GM23248 (cell line): ENCODE measurements around the gene COL18A1. TPM values are rescaled to one million over a fixed set of nuclear protein-coding genes. Genes with fewer than 3 reads are reported as not detected.
A peak's percentile ranks its signal among the peaks of the same experiment; 100 is the strongest.
"Not testable (repeated sequence)": the region's sequence is repeated elsewhere in the genome, so short reads cannot be mapped to it uniquely, and the experiment has no call there.

Experiments used
- DNase-seq: peaks from one replicate; pipeline ENCODE4 v3.0.0-alpha.2; 2015
- H2AFZ ChIP-seq: fragments of 200-600 bp; sonication (generic); 2 replicates; pipeline ENCODE4 v1.6.1; 2016; ENCODE audit warnings: antibody characterized with exemption
- H3F3A ChIP-seq: fragments of 200-600 bp; sonication (generic); 2 replicates; pipeline ENCODE4 v1.6.1; 2016; ENCODE audit warnings: mild to moderate bottlenecking, antibody characterized with exemption, mixed run types; ENCODE audit not compliant: insufficient read depth
- H3K27ac ChIP-seq: fragments of 200-600 bp; sonication (generic); 2 replicates; pipeline ENCODE4 v1.5.1; 2016; ENCODE audit warnings: mild to moderate bottlenecking
- H3K27me3 ChIP-seq: fragments of 200-600 bp; sonication (generic); replicated peaks from 2 replicates; pipeline ENCODE4 v1.6.1; 2016; ENCODE audit warnings: mild to moderate bottlenecking; ENCODE audit not compliant: insufficient read depth
- H3K36me3 ChIP-seq: fragments of 200-600 bp; sonication (generic); 2 replicates; pipeline ENCODE4 v1.6.1; 2016; ENCODE audit warnings: low read depth, mild to moderate bottlenecking
- H3K4me1 ChIP-seq: fragments of 200-600 bp; sonication (generic); 2 replicates; pipeline ENCODE4 v1.6.1; 2016; ENCODE audit warnings: mild to moderate bottlenecking; ENCODE audit not compliant: insufficient read depth
- H3K4me2 ChIP-seq: fragments of 200-600 bp; sonication (generic); one replicate; pipeline ENCODE4 v1.6.1; 2016; ENCODE audit warnings: mild to moderate bottlenecking; ENCODE audit not compliant: unreplicated experiment
- H3K4me3 ChIP-seq: fragments of 200-600 bp; sonication (generic); 2 replicates; pipeline ENCODE4 v1.5.1; 2016; ENCODE audit warnings: mild to moderate bottlenecking
- H3K79me2 ChIP-seq: fragments of 200-600 bp; sonication (generic); 2 replicates; pipeline ENCODE4 v1.6.1; 2016; ENCODE audit warnings: mild to moderate bottlenecking; ENCODE audit not compliant: insufficient read depth
- H3K9ac ChIP-seq: fragments of 200-600 bp; sonication (generic); 2 replicates; pipeline ENCODE4 v1.6.1; 2016; ENCODE audit warnings: mild to moderate bottlenecking
- H3K9me2 ChIP-seq: fragments of 200-600 bp; sonication (generic); 2 replicates; pipeline ENCODE4 v1.6.1; 2016; ENCODE audit warnings: mixed run types, mild to moderate bottlenecking, moderate library complexity; ENCODE audit not compliant: insufficient read depth
- H3K9me3 ChIP-seq: fragments of 200-600 bp; sonication (generic); one replicate; pipeline ENCODE4 v1.6.1; 2017; ENCODE audit warnings: low read depth
- H4K20me1 ChIP-seq: fragments of 200-600 bp; sonication (generic); 2 replicates; pipeline ENCODE4 v1.6.0; 2016; ENCODE audit not compliant: insufficient read depth
- EZH2 ChIP-seq: fragments of 200-600 bp; sonication (generic); IDR thresholded peaks from 2 replicates; pipeline ENCODE4 v1.6.1; 2018; ENCODE audit warnings: antibody characterized with exemption, mild to moderate bottlenecking; ENCODE audit not compliant: insufficient read depth, poor library complexity, severe bottlenecking
- EZH2phosphoT487 ChIP-seq: fragments of 200-600 bp; sonication (generic); IDR thresholded peaks from 2 replicates; pipeline ENCODE4 v1.6.1; 2018; ENCODE audit warnings: antibody characterized with exemption, moderate library complexity, mild to moderate bottlenecking, low read depth; ENCODE audit not compliant: insufficient read depth
- WGBS, 2 experiments: methylation state at CpG; one replicate each; pipeline ENCODE4 v1.1.6; 2015 to 2017; ENCODE audit warnings: low lambda C conversion rate in 2 of 2, low coverage in 1 of 2; ENCODE audit errors: missing lambda C conversion rate in 2 of 2; 5-methylcytosine and 5-hydroxymethylcytosine counted together
- in situ Hi-C: fragments of 300-500 bp; cut with MboI; formaldehyde crosslinking; loops from 2 replicates; pipeline ENCODE4 v1.15.0; 2020
- polyA plus RNA-seq: library from polyadenylated mRNA; unstranded; fragments of >200 nt; fragmentation: Nextera tagmentation; extraction: Ambion mirVana; gene quantifications from 2 replicates; pipeline ENCODE4 v1.2.1, GENCODE V29; 2016
- total RNA-seq: library from RNA; depleted of rRNA; stranded (reverse); fragments of >200 nt; shearing (Covaris generic); gene quantifications from 2 replicates; pipeline ENCODE4 v1.2.3, GENCODE V29; 2014

Gene COL18A1
- total and polyA plus RNA-seq, 2 experiments from 2014 or later, result 1.7 to 30.5 TPM

DNA sequence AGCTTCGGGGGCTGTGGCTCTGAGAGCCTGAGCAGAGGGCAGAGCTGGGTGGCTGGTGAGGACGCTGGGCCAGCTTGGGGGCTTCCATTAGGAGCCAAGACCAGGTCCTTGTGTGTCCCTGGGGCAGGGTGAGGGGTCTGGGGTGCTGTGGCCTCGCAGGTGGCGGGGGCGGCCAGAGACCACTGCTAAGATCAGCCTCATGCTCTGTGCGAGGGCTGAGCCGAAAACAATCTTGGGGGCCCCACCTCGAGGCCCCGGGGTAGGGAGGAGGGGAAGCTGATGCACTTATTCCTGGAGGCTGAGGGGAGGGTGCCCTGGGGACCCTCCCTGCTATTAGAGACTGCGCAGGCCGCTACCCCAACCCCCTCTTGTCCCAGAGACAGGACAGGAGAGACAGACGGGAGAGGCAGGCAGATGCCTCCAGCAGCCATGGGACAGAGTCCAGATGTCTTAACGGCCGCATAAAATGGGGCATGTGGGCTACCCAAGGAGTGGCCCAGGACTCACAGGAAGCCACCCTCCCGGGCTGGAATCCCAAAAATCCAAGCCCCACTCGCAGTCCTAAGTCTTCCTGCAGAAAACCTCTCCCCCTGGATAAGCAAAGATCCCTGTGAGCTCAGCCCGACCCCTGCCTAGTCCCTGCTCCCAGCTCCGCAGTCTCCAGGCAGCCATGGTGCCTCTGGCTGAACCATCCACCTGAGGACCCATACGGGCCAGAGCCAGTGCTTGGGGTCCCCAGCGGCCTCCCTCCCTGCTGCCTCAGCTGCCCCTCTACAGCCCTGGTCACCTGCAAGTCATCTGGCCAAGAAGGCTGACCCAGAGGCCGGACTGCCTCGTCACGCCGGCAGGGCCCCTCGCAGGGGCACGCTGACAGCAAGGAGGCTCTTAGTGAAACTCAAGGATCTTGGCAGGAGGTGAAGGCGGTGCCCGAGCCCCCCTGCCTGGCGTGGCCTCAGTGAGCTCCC is 43.6 kb upstream of the COL18A1 start:
- in situ Hi-C loops, result no loop called here
- H3K79me2 ChIP-seq, result no peaks in the 10 kb centered on the region
- no peak for DNase-seq
- no peak overlapping the region for H3K9ac ChIP-seq
- H3K27me3 ChIP-seq, result no peaks in the 10 kb centered on the region
- no peaks in the 10 kb centered on the region for H3K9me2 ChIP-seq
- H3K4me3 ChIP-seq, result no peak overlapping the region
- no peak for TF ChIP-seq EZH2
- no peak for TF ChIP-seq EZH2phosphoT487
- H3K9me3 ChIP-seq, result no peaks in the 10 kb centered on the region
- no peaks in the 10 kb centered on the region for H4K20me1 ChIP-seq
- WGBS, 2 experiments, result 90 to 92% methylated on average over 28 to 29 of the region's 29 CpGs
- peaks cover 14% of the 10 kb centered on the region for H3K4me1 ChIP-seq
- H3K36me3 ChIP-seq, result no peaks in the 10 kb centered on the region
- H3K27ac ChIP-seq, result no peak overlapping the region
- 0 out of 2 replicates have a peak, but pooled peaks cover 5% of the 10 kb centered on the region for H3F3A ChIP-seq
- H3K4me2 ChIP-seq, result no peak overlapping the region
- no peak overlapping the region for H2AFZ ChIP-seq

DNA sequence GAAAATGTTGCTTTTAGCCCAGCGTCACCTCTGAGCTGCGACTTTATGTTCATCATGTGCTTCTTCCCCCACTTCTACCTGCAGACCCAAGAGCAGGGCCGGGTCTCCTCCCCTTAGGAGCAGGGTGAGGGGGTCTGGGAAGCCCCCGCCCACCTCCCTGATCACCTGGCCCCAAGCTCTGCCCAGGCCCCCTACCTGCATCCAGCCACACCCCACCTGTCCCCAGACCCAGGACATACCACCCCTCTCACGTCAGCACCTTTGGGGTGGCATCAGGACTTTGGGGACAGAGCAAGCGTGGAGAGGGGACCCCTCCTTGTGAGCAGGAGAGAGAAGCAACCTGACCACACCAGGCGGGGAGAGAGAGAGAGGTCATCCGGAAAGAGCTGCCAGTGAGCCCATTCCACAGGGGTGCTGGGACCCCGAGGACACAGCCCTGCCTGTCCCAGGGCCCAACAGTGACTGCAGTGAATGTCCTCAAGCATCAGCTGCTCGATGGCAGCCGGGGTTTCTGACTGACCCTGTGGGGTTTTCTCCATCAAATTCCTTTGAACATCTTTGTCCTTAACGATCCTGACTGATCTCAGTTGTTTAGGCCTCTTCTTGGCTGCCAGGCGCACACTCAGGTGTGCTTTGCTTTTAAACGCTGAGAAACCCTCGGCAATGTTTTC is 42.8 kb upstream of the COL18A1 start:
- H4K20me1 ChIP-seq, result no peaks in the 10 kb centered on the region
- in situ Hi-C loops, result no loop called here
- no peaks in the 10 kb centered on the region for H3K27me3 ChIP-seq
- peaks cover 22% of the 10 kb centered on the region for H3K4me1 ChIP-seq
- DNase-seq, result no peak
- H3K4me2 ChIP-seq, result no peak overlapping the region
- no peak overlapping the region for H3K4me3 ChIP-seq
- no peaks in the 10 kb centered on the region for H3K36me3 ChIP-seq
- no peak overlapping the region for H3K27ac ChIP-seq
- no peak overlapping the region for H3K9ac ChIP-seq
- no peaks in the 10 kb centered on the region for H3K9me2 ChIP-seq
- 0 out of 2 replicates have a peak, but pooled peaks cover 5% of the 10 kb centered on the region for H3F3A ChIP-seq
- WGBS, 2 experiments, result 94 to 98% methylated on average over 14 to 15 of the region's 15 CpGs
- H3K9me3 ChIP-seq, result no peaks in the 10 kb centered on the region
- no peak overlapping the region for H2AFZ ChIP-seq
- no peak for TF ChIP-seq EZH2phosphoT487
- H3K79me2 ChIP-seq, result no peaks in the 10 kb centered on the region

GRCh38 chr21:45362748-45363145 is 42.2 kb upstream of the COL18A1 start:
- Histone ChIP-seq H3K4me3 (no peak overlapping the region), H3K9ac (no peak overlapping the region), H3K9me2 (no peaks in the 10 kb centered on the region), H3K27ac (no peak overlapping the region), H3K9me3 (no peaks in the 10 kb centered on the region), H4K20me1 (no peaks in the 10 kb centered on the region), H2AFZ (no peak overlapping the region), H3K27me3 (no peaks in the 10 kb centered on the region), H3K79me2 (no peaks in the 10 kb centered on the region), H3K4me2 (no peak overlapping the region), H3K36me3 (no peaks in the 10 kb centered on the region), H3K4me1 (peaks cover 23% of the 10 kb centered on the region), H3F3A (0 out of 2 replicates have a peak, but pooled peaks cover 5% of the 10 kb centered on the region)
- no peak for DNase-seq
- TF ChIP-seq EZH2 (no peak), EZH2phosphoT487 (no peak)
- 97 to 99% methylated on average over 14 of the region's 14 CpGs for whole genome bisulfite sequencing, 2 experiments
- in situ Hi-C loops, result no loop called here

DNA sequence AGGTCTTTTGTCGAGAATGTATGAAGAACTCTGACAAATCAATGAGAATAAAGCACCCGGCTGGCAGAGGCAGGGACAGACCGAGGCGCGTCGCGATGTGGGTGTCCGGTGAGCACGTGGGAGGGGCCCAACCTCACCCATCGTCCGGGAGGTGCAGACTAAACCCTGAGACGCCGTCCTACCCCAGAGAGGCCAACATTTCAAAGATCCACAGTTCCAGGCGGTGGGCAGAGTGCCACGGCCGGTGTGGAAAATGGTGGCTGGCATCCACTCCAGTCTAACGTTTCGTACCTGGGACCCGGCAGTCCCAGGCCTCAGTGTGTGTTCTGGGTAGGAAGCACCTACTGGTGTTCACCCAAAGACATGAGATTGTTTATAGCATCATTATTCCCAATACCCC is 41.7 kb upstream of the COL18A1 start:
- H3F3A ChIP-seq, H2AFZ ChIP-seq, H3K9ac ChIP-seq, in situ Hi-C loops, H3K9me3 ChIP-seq, H3K9me2 ChIP-seq, H3K79me2 ChIP-seq, H3K27me3 ChIP-seq, H3K4me2 ChIP-seq, H4K20me1 ChIP-seq, H3K36me3 ChIP-seq, H3K4me3 ChIP-seq, DNase-seq: not testable (repeated sequence)
- Histone ChIP-seq H3K27ac (peak overlapping the region; percentile 95), H3K4me1 (peaks cover 23% of the 10 kb centered on the region)
- 93 to 95% methylated on average over 18 to 19 of the region's 19 CpGs for WGBS, 2 experiments
